ENCODE measurements around the gene CDH13. TPM values are rescaled to one million over a fixed set of nuclear protein-coding genes. Genes with fewer than 3 reads are reported as not detected.

The CDH13 gene
- total RNA-seq, 4 donors from 2014 or later, result 3.4 to 14.8 (median 6.5) TPM

- Histone ChIP-seq H3K9me3 (no peaks in the 10 kb centered on the region), H3K4me1 (no peaks in the 10 kb centered on the region), H3K27ac (no peak overlapping the region), H3K27me3 (no peaks in the 10 kb centered on the region), H3K36me3 (no peaks in the 10 kb centered on the region), H3K4me3 (replicated peaks in 1 of 3) (no peak overlapping the region)
- WGBS, 2 donors, result 61 to 62% methylated on average over 17 of the region's 17 CpGs
- intact Hi-C loops (cut with DNase I), result no loop called here
- TF ChIP-seq POLR2A (IDR thresholded peaks at IDR 0.05) (no peak), CTCF (IDR thresholded peaks at IDR 0.05) (no peak)
- DNase-seq, result no peak
Observed at GRCh38 chr16:83137326-83137781, 510.6 kb downstream of the CDH13 start.

- Histone ChIP-seq H3K27me3 (no peaks in the 10 kb centered on the region), H3K4me1 (no peaks in the 10 kb centered on the region), H3K4me3 (replicated peaks in 1 of 3) (no peak overlapping the region), H3K9me3 (no peaks in the 10 kb centered on the region), H3K36me3 (no peaks in the 10 kb centered on the region), H3K27ac (no peak overlapping the region)
- DNase-seq, result no peak
- intact Hi-C loops (cut with DNase I), result no loop called here
- 78 to 85% methylated on average over 5 of the region's 5 CpGs for WGBS, 2 donors
- TF ChIP-seq CTCF (IDR thresholded peaks at IDR 0.05), result no peak
- no peak for TF ChIP-seq POLR2A (IDR thresholded peaks at IDR 0.05)
Observed at GRCh38 chr16:83137894-83138293, 511.1 kb downstream of the CDH13 start.

- 70 to 85% methylated on average over 7 of the region's 7 CpGs for WGBS, 2 donors
- H3K4me3 ChIP-seq (replicated peaks in 1 of 3), result no peak overlapping the region
- no peaks in the 10 kb centered on the region for H3K36me3 ChIP-seq
- H3K9me3 ChIP-seq, result no peaks in the 10 kb centered on the region
- no peak overlapping the region for H3K27ac ChIP-seq
- H3K4me1 ChIP-seq, result no peaks in the 10 kb centered on the region
- TF ChIP-seq POLR2A (IDR thresholded peaks at IDR 0.05) (no peak), CTCF (IDR thresholded peaks at IDR 0.05) (no peak)
- DNase-seq, result no peak
- H3K27me3 ChIP-seq, result no peaks in the 10 kb centered on the region
- intact Hi-C loops (cut with DNase I), result no loop called here
Observed at GRCh38 chr16:83138512-83138911, 511.7 kb downstream of the CDH13 start.

GRCh38 chr16:83138976-83139690 is 512.4 kb downstream of the CDH13 start:
- no peak overlapping the region for H3K4me3 ChIP-seq (replicated peaks in 1 of 3)
- no peak for TF ChIP-seq CTCF (IDR thresholded peaks at IDR 0.05)
- TF ChIP-seq POLR2A (IDR thresholded peaks at IDR 0.05), result no peak
- no peak for DNase-seq
- no peaks in the 10 kb centered on the region for H3K9me3 ChIP-seq
- H3K4me1 ChIP-seq, result no peaks in the 10 kb centered on the region
- H3K27me3 ChIP-seq, result no peaks in the 10 kb centered on the region
- WGBS, 2 donors, result 83 to 86% methylated on average over 8 of the region's 8 CpGs
- intact Hi-C loops (cut with DNase I), result no loop called here
- no peak overlapping the region for H3K27ac ChIP-seq
- no peaks in the 10 kb centered on the region for H3K36me3 ChIP-seq

- H3K4me1 ChIP-seq, result no peaks in the 10 kb centered on the region
- H3K36me3 ChIP-seq, result no peaks in the 10 kb centered on the region
- intact Hi-C loops (cut with DNase I), result no loop called here
- no peaks in the 10 kb centered on the region for H3K27me3 ChIP-seq
- DNase-seq, result no peak
- no peak overlapping the region for H3K4me3 ChIP-seq (replicated peaks in 1 of 3)
- TF ChIP-seq CTCF (IDR thresholded peaks at IDR 0.05) (no peak), POLR2A (IDR thresholded peaks at IDR 0.05) (no peak)
- WGBS, 2 donors, result 26 to 34% methylated on average over 8 of the region's 8 CpGs
- H3K27ac ChIP-seq, result no peak overlapping the region
- no peaks in the 10 kb centered on the region for H3K9me3 ChIP-seq
Observed at GRCh38 chr16:83143788-83144187, 517.0 kb downstream of the CDH13 start.

All from thyroid gland (tissue), 4 donors.